Muscle of leg (tissue), 11 donors: ENCODE results near the gene NUCKS1. TPM values are rescaled to one million over a fixed set of nuclear protein-coding genes. Genes with fewer than 3 reads are reported as not detected.
A peak's percentile ranks its signal among the peaks of the same experiment; 100 is the strongest.

Experiments used
- DNase-seq: peaks from one replicate; pipeline ENCODE4 v3.0.0; 2013
- H3K27ac ChIP-seq: one replicate; pipeline ENCODE4 v1.5.1; 2013; ENCODE audit warnings: mild to moderate bottlenecking, low read length, control low read depth
- H3K27me3 ChIP-seq: one replicate; pipeline ENCODE4 v1.6.1; 2013; ENCODE audit warnings: low read length; ENCODE audit not compliant: control insufficient read depth, insufficient read depth
- H3K36me3 ChIP-seq: one replicate; pipeline ENCODE4 v1.6.1; 2013; ENCODE audit warnings: low read length; ENCODE audit not compliant: control insufficient read depth, insufficient read depth
- H3K4me1 ChIP-seq: one replicate; pipeline ENCODE4 v1.6.1; 2013; ENCODE audit warnings: low read length; ENCODE audit not compliant: control insufficient read depth, insufficient read depth
- H3K4me3 ChIP-seq: one replicate; pipeline ENCODE4 v1.5.1; 2013; ENCODE audit warnings: low read length, control low read depth
- H3K9me3 ChIP-seq: replicated peaks from 2 replicates; pipeline ENCODE4 v1.6.1; 2013; ENCODE audit warnings: low read depth, low read length; ENCODE audit not compliant: control insufficient read depth
- WGBS: methylation state at CpG from one replicate; pipeline ENCODE4 v1.1.5; 2013; ENCODE audit warnings: missing lambda C conversion rate; ENCODE audit not compliant: insufficient coverage; 5-methylcytosine and 5-hydroxymethylcytosine counted together
- polyA plus RNA-seq, 8 donors: library from polyadenylated mRNA; unstranded; fragments of 120-200 nt; gene quantifications; one replicate each; pipeline versions ENCODE4 v1.2.1 to v1.2.3, GENCODE V29; 2013; ENCODE audit warnings: inconsistent platforms in 1 of 8, low replicate concordance in 1 of 8; ENCODE audit not compliant: insufficient read length in 8 of 8, insufficient read depth in 1 of 8
- total RNA-seq: library from RNA; stranded (reverse); fragments of 120-200 nt; gene quantifications from one replicate; pipeline ENCODE4 v1.2.4, GENCODE V29; 2013

Gene NUCKS1
- total and polyA plus RNA-seq, 9 donors, result 160 to 284 (median 240) TPM

DNA sequence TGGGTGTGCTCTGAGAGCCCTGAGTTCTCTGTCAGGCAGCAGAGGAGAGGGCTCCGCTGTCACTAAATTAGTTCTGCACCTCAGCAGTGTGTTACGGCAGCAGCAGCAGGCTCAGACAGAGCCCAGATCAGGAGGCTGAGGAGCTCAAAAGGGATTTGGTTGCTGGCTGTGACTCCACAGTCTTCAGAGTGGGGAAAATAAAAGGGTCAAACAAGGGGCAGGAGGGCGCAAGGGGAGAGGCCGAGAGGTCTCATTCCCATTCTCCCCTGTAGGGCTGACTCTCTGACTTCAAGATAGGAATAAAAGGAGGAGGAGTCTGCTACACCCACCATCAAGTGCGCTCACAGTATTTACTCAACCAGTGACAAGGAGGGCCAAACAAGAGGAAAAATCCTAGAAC lies 60.5 kb downstream of the NUCKS1 start:
- no peak for DNase-seq
- 41% methylated on average over 4 of the region's 5 CpGs for WGBS
- H3K9me3 ChIP-seq, result no peaks in the 10 kb centered on the region
- H3K36me3 ChIP-seq, result no peaks in the 10 kb centered on the region
- no peak overlapping the region for H3K4me3 ChIP-seq
- H3K27ac ChIP-seq, result no peak overlapping the region
- H3K4me1 ChIP-seq, result peaks cover 3% of the 10 kb centered on the region
- peaks cover 5% of the 10 kb centered on the region for H3K27me3 ChIP-seq

DNA sequence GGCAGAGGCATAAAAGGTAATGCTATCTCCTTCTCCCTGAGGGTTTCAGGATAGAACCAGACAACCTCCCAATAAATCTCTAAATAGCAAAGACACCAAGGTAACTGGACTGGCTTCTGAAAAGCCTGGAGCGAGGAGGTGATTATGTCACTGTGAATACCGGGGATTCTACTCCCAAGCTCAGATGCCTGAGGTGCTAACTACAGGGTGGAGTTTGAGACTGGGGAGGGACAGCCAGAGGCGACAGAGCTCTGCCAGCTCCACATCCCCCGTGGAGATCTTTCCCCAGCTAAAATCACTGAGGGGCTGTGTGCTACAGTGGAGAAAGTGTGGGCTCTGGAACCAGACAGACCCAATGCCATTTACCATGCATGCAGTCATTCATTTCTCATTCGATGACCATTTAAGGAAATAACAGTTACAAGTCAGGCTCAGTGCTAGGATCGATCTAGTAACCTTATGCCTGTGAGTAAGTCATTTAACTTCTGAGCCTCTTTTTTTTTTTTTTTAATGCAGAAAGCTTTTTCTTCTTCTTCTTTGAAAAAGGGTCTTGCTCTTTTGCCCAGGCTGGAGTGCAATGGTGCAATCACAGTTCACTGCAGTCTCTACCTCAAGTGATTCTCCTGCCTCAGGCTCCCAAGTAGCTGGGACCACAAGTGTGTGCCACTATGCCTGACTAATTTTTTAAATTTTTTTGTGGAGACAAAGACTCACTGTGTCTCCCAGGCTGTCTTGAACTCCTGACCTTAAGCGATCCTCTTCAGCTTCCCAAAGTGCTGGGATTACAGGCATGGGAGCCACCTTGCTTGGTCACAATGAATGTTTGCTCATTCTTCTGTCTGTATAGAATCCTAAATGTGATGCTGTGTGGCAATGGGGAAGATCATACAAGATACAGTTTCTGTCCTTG lies 61.6 kb downstream of the NUCKS1 start:
- no peak overlapping the region for H3K27ac ChIP-seq
- WGBS, result 51% methylated on average over 3 of the region's 7 CpGs

DNA sequence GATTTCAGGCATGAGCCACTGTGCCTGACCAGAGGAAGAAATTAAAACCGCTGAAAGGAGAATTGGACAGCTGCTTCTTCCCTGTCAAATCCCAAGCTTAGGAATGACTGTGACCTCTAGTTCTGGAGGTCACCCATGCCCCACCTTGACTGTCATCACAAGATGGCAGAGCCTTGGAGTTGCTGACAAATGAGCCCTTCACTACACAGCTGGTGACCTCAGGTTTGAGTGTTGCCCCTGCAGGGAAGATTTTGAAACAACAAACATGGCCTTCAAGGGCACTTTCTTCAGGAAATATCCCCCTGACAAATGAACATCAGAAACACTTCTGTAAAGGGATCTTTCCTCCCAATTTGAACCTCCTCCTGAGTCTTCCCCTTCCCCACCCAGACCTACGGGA lies 62.7 kb downstream of the NUCKS1 start:
- WGBS, result no CpG with 5 or more reads among the region's 2 CpGs
- DNase-seq, result no peak
- Histone ChIP-seq H3K27me3 (peaks cover 5% of the 10 kb centered on the region), H3K9me3 (no peaks in the 10 kb centered on the region), H3K4me1 (peaks cover 3% of the 10 kb centered on the region), H3K36me3 (no peaks in the 10 kb centered on the region), H3K4me3 (no peak overlapping the region), H3K27ac (no peak overlapping the region)

More for the DNA sequence above, 61.6 kb downstream of the NUCKS1 start:
- Histone ChIP-seq H3K27me3 (peaks cover 5% of the 10 kb centered on the region), H3K36me3 (no peaks in the 10 kb centered on the region), H3K4me1 (peaks cover 3% of the 10 kb centered on the region), H3K9me3 (no peaks in the 10 kb centered on the region), H3K4me3 (no peak overlapping the region)
- DNase-seq, result no peak

DNA sequence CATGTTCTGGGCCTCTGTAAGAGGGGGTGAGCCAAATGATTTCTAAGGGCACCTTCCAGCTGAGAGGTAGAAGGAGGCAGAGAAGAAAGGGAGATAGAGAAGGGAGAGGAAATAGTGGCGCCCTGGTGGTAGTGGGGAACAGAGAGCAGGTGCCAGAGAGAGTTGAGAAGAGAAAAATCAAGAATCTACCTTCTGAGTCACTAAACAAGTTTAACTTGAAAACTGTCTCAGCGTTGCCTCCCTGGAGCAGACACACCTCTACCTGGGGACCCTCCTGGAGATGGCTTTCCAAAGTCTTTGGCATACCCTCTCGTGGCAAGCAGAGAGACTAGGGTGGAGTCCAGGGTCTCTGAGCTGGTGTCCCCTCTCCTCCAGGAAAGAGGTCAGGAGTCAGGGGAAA lies 68.6 kb downstream of the NUCKS1 start:
- DNase-seq, result no peak
- Histone ChIP-seq H3K27me3 (peaks cover 7% of the 10 kb centered on the region), H3K27ac (no peak overlapping the region), H3K4me1 (peaks cover 16% of the 10 kb centered on the region), H3K36me3 (no peaks in the 10 kb centered on the region), H3K9me3 (no peaks in the 10 kb centered on the region), H3K4me3 (no peak overlapping the region)
- 50% methylated on average over 1 of the region's 3 CpGs for WGBS

DNA sequence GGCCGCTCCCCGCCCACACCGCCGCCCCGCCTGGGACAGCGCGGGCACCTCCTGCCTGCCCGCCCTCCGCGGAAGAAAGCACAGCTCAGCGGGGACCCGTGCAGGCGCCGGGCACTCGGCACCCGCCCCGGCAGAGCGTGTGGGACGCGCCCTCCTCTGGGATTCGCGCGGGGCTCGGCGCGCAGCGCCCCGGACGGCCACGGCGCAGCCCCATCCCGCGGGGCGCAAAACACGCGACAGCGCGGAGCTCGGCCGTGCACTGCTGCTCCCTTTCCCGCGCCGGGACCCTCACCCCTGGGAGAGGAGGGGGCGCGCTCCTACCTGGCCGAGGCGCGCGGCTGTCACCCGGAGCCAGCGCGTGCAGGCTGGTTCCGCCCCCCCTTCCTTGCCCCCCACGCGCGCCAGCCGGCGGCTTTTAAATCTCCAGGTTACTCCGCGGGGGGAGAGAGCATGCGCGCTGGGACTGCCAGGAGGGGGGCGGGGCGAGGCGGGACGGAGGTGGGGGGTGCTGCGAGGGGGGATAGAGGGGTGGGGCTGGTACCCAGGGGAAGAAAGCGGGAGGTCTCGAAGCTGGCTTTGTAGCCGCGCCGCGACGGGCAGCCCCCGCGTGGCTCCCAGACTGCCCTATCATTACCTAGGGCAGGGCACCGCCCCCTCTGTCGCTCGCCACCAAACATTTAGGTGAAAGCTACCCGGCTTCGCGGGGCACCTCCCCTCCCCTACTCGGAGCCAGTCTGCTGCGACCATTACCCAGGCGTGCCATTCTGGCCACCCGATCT lies 69.7 kb downstream of the NUCKS1 start, which contains the start of gene SLC45A3:
Gene SLC45A3 (minus strand): TSS at position 437 of the 779 bp plus-strand sequence. CDS start 15,853 bp downstream, outside the sequence.
- Histone ChIP-seq H3K27me3 (peaks cover 7% of the 10 kb centered on the region), H3K9me3 (no peaks in the 10 kb centered on the region), H3K4me3 (peak within 1 kb of the TSS; percentile 39), H3K36me3 (no peaks in the 10 kb centered on the region), H3K27ac (no peak within 1 kb of the TSS), H3K4me1 (peaks cover 16% of the 10 kb centered on the region)
- WGBS, result under 1% methylated on average over 64 of the region's 86 CpGs
- DNase-seq, result no peak

DNA sequence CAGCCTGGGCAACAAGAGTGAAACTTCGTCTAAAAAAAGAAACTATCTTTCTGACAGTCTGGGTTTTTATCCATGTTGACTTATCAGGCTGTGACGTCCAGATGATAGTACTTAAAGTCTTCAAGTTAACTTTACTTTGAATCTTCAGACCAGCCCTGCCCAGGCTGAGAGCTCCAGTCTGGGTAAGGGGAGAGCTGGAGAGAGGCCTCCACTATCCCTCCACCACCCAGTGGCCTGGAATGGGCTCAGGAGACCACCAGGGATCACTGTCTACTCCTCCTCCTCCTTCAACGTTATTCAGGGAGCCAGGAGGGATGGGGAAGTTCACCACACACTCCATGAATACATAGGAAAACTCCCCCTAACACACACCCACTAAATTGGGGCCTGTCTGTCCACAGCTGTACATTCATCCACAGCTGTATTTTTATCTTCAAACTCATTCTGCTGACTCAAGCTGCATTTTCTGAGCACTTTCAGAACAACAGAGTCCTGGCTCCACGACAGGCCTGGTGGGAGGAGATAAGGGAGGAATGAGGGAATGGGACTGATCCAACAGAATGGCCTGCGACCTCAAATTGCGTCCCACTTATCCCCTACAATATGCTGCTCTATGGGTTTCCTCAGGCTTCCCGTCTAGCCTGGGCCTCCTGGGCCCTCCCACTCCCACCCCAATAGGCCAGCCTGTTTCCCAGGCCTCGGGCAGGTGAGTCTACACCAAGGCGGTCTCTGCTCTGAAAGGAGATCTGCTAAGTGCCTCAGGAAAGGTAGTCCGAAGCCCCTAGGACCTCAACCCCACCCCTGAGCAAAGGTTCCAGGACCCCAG lies 71.5 kb downstream of the NUCKS1 start:
- DNase-seq, result peak; percentile 43
- H3K4me3 ChIP-seq, result no peak overlapping the region

DNA sequence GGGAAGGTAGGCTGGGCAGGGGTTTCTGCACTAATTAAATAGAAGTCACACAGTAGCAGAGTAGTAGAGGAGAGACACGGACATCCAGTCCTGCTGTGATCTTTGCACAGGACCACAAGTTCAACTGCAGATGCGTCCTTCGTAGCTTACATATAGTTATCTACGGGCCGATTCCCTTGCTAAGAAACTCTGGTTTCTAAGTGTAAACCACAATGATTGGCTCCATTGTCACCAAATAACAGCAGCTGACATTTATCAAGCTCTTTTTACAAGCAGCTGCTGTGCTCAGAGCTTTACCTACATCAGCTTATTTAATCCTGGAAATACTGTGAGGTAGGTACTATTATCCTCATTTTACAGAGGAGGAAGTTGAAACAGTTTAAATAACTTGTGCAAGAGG lies 72.8 kb downstream of the NUCKS1 start:
- Histone ChIP-seq H3K27ac (no peak overlapping the region), H3K27me3 (peaks cover 9% of the 10 kb centered on the region), H3K36me3 (no peaks in the 10 kb centered on the region), H3K4me1 (peaks cover 16% of the 10 kb centered on the region), H3K9me3 (no peaks in the 10 kb centered on the region), H3K4me3 (no peak overlapping the region)
- WGBS, result 68% methylated on average over 5 of the region's 5 CpGs
- DNase-seq, result no peak

More for the DNA sequence above, 71.5 kb downstream of the NUCKS1 start:
- Histone ChIP-seq H3K9me3 (no peaks in the 10 kb centered on the region), H3K4me1 (peaks cover 16% of the 10 kb centered on the region), H3K27ac (no peak overlapping the region), H3K36me3 (no peaks in the 10 kb centered on the region), H3K27me3 (peaks cover 7% of the 10 kb centered on the region)
- 60% methylated on average over 4 of the region's 10 CpGs for WGBS

DNA sequence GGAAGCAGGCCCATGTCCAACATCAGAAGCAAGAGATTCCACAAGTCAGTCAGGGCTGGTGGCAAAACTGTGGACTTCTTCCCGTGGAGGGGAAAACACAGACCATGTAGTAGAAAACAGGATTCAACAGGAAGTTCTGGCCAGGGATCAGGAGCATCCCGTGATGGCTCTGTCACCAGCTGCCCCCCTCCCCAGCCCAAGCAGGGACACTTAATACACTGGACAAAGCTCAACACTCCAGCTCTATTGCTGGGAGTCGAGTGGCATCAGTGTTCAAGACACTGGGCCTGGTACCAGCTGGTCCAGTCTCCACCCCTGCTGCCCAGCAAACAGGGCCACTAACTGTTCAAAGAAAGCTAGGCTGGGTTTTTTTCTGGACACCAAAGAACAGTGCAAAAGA lies 73.4 kb downstream of the NUCKS1 start:
- 55% methylated on average over 3 of the region's 3 CpGs for WGBS
- no peak for DNase-seq
- H3K27ac ChIP-seq, result no peak overlapping the region
- H3K4me3 ChIP-seq, result no peak overlapping the region
- peaks cover 9% of the 10 kb centered on the region for H3K27me3 ChIP-seq
- H3K36me3 ChIP-seq, result no peaks in the 10 kb centered on the region
- H3K9me3 ChIP-seq, result no peaks in the 10 kb centered on the region
- H3K4me1 ChIP-seq, result peaks cover 16% of the 10 kb centered on the region

DNA sequence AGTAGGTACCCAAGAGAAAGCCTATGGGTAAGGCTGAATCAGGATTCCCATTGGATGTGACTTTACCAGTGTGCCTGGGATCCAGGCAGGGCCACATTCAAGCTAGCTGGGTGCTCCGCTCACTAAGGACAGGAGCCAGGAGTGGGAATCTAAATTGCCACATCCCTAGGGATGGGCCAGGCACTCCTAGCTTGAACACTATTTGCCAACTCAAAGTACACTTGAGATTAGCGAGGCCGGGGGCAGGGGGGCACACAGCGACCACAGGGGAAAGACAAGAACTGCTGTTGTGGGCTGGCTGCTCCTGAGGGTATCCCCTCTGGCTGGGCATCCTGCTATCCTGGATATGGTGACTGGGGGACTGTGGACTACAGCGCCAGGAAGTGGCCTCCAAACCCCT lies 74.0 kb downstream of the NUCKS1 start:
- Histone ChIP-seq H3K4me1 (peaks cover 19% of the 10 kb centered on the region), H3K27ac (no peak overlapping the region), H3K36me3 (no peaks in the 10 kb centered on the region), H3K4me3 (no peak overlapping the region), H3K27me3 (peaks cover 9% of the 10 kb centered on the region), H3K9me3 (no peaks in the 10 kb centered on the region)
- no peak for DNase-seq
- WGBS, result 94% methylated on average over 4 of the region's 5 CpGs
